SKM-1 treated with dmso at 0.1 percent for 144 hours (cell line): ENCODE data around the gene YJEFN3.
A peak's percentile ranks its signal among the peaks of the same experiment; 100 is the strongest.

Experiments used
- DNase-seq: peaks from one replicate; lab custom pipeline; 2025; ENCODE audit not compliant: unreplicated experiment; lab: John Stamatoyannopoulos, UW

YJEFN3 gene

GRCh38 chr19:19537075-19538048 lies 8.7 kb downstream of the YJEFN3 start:
- DNase-seq: no peak

DNA sequence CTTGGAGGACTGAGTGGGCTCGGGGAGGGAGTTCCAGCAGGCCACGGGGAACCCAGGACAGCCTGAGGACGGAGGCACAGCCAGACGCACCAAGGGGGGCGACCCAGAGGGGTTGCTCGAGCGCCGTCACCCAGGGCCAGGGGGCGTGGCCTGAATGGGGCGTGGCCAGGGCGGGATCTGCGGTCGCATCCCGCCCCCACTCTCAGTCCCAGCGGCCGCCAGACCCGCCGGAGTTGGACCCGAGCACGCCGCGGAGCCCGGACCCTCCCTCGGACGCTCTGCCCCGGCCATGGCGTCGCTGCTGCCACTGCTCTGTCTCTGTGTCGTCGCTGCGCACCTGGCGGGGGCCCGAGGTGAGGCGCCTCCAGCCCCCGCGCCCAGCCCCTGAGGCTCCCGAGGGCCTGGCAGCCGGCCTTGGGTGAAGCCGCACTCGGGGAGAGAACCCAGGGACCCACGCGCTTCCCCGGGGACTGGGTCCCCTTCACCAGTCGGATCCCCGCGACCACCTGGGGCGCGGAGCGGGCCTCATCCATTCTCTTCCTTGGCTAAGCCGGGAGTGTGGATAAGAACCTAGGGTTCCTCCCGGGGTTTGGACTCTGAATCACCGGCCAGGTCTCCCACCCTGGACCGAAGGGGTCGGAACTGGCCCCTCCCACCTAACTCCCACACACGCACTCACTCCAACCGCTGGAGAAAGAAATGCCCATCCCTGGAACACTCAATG lies 9.5 kb downstream of the YJEFN3 start, which contains the start of gene CILP2:
Gene CILP2, plus strand, starts transcription at position 205 of the 724 bp plus-strand sequence. Its CDS starts 85 bp downstream, at position 290.
- no peak for DNase-seq

- DNase-seq: no peak
Observed at GRCh38 chr19:19538785-19539166, 10.1 kb downstream of the YJEFN3 start.

GRCh38 chr19:19539698-19540063 lies 11.0 kb downstream of the YJEFN3 start:
- no peak for DNase-seq

DNA sequence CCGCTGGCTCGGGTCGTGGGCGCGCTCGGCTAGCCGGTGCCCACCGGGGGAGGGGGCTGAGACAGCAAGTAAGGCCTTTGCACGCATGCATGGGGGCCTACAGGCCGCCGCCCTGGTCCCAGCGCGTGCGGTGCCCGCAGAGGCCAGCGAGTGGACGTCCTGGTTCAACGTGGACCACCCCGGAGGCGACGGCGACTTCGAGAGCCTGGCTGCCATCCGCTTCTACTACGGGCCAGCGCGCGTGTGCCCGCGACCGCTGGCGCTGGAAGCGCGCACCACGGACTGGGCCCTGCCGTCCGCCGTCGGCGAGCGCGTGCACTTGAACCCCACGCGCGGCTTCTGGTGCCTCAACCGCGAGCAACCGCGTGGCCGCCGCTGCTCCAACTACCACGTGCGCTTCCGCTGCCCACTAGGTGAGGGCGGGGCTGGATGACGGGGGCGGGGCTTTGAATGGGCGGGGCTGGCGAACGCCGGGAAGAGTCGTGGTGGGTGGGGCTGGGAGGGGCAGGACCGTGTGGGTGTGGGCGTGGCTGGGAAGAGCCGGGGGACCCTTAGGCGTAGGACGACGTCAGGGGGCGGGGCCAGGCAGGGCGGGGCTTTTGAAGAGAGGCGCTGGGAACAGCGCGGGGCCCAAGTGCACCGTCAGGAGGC lies 11.5 kb downstream of the YJEFN3 start:
- DNase-seq: no peak

- peak; percentile 36 for DNase-seq
Observed at GRCh38 chr19:19540715-19541515, 12.2 kb downstream of the YJEFN3 start.

GRCh38 chr19:19541616-19542015 lies 12.9 kb downstream of the YJEFN3 start:
- DNase-seq: no peak

DNA sequence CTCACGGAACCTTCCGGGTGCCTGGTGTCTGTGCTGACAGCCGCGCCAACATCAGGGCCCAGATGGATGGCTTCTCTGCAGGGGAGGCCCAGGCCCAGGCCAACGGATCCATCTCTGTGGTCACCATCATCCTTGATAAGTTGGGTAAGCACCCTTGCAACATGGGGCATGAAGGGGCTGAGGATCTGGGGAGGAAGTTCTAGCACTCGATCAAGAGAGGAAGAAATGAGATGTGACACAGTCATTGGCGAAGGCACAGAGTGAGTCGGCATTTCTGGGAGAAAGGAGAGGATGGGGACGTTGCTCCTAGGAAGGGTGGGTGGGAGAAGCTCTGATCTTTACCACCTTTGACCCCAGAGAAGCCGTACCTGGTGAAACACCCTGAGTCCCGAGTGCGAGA lies 13.8 kb downstream of the YJEFN3 start:
- peak; percentile 73 for DNase-seq

DNA sequence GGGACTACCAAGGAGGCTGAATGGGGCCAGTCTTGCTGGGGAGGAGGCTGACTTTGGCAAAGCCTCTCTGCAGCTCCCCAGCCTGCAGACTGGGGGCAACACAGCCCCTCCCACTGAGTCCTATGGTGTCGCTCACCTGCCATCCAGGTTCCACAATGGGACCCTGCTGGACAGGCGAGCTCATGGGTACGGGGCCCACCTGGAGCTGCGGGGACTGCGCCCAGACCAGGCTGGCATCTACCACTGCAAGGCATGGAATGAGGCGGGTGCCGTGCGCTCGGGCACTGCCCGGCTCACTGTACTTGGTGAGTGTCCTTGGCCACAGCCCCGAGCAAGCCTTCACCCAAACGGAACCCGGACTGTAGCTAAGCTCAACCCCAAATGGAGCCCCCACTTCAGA lies 14.4 kb downstream of the YJEFN3 start:
- DNase-seq: no peak

GRCh38 chr19:19543640-19544039 lies 14.9 kb downstream of the YJEFN3 start:
- no peak for DNase-seq

GRCh38 chr19:19544257-19544953 lies 15.7 kb downstream of the YJEFN3 start:
- DNase-seq: no peak

DNA sequence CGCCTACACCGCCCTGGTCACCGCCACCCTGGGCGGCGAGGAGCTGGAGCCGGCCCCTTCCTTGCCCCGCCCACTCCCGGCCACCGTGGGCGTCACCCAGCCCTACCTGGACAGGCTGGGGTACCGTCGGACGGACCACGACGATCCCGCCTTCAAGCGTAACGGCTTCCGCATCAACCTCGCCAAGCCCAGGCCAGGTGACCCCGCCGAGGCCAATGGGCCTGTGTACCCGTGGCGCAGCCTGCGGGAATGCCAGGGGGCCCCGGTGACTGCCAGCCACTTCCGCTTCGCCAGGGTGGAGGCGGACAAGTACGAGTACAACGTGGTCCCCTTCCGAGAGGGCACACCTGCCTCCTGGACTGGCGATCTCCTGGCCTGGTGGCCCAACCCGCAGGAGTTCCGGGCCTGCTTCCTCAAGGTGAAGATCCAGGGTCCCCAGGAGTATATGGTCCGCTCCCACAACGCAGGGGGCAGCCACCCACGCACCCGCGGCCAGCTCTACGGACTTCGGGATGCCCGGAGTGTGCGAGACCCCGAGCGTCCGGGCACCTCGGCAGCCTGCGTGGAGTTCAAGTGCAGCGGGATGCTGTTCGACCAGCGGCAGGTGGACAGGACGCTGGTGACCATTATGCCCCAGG lies 16.4 kb downstream of the YJEFN3 start:
- no peak for DNase-seq

DNA sequence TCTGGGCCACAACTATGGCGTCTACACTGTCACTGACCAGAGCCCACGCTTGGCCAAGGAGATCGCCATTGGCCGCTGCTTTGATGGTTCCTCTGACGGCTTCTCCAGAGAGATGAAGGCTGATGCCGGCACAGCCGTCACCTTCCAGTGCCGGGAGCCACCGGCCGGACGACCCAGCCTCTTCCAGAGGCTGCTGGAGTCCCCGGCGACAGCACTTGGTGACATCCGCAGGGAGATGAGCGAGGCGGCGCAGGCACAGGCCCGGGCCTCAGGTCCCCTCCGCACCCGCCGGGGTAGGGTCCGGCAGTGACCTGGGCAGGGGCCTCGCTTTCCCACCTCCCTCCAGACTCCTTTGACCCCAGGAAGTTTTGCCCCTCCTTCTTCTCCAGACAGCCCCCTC lies 17.0 kb downstream of the YJEFN3 start:
- no peak for DNase-seq

GRCh38 chr19:19546751-19547162 lies 18.0 kb downstream of the YJEFN3 start:
- DNase-seq: no peak

DNA sequence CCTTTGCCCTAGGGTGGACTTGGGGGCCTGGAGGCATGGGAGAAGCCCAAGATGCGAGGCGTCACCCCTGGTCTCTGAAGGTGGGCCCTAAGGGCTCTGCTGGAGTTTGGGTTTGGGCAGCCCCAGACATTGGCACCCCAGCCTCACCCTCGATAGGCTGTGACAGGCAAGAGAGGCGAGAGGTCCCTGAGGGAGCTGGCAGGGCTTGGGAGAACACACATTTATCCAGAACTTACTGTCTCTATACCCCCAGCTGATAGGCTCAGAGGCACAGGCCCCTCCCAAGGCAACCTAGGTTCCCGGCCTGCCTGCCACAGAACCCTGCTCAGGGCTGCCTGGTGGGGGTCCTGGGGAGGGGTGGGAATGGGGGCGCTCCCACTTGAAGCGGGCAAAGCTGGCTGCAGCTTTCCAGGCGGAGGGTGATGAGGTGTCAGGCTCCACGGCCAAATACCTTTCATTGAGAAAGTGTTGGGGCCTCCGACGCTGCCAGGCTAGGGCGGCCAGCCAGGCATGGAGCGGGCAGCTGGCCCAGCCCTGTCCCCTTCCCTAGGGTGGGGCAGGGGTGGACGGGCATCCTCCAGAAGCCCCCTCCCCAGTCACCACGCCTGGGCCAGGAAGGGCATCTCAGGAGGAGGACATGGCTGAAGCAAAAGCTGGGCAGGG lies 19.1 kb downstream of the YJEFN3 start:
- no peak for DNase-seq

DNA sequence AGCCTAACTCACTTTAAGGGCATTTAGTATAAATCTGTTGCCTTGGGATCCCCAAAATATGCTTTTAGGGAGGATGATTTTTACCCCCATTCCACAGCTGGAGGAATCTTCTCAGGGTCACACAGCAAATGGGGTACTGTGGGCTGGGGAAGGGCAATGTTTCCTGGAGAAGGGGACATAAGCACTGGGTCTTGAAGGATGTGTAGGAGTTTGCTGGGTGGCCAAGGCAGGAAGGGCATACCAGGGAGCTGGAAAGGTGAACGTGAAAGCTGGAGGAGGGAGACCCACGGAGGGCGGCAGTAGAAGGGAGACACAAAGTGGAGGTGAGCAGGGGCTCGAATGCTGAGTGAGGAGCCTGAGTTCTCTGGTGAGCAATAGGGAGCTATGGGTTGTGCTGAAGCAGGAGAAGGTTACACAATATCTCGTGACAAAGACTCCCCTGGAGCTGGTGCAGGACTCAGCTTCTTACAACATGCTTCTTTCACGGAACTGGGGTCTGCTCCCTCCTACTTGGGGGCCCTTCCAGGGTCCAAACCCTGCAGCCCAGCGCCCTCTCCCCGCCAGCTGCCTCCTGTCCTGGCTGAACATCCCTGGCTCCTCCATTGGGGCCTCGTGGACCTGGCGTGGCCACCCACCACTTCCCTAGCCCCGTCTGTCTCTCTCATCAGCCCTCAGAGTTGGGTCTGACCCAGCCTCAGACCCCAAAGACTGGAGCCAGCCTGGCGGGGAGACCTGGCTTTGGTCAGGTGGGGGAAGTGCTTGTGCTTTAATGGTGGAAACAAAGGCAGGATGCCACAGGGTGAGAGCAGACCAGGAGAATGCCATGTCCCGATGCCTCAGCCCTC lies 20.4 kb downstream of the YJEFN3 start:
- DNase-seq: peak; percentile 34

GRCh38 chr19:19549804-19550464 lies 21.2 kb downstream of the YJEFN3 start:
- DNase-seq: no peak

DNA sequence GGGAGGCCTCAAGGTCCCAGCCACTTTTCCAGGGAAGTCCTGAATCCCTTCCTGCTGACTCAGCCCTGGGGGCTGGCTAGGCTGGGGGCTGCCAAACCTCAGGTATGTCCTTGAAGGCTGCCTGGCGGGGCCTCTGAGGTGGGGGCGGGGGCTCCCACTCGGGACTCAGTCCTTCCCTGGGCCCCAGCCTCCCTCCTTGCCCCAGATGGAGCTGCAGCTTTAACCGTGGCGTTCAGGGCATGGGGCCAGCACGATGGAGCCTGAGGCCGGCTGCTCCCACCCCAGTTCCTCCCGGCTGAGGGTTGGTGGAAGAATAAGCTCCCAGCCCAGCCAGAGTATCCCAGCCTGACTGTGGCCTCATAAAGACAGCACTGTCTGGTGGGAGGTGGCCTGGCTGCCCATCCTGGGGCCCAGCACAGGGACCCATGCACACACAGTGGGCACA lies 21.8 kb downstream of the YJEFN3 start:
- DNase-seq: no peak
